OCI-LY3 (cell line): ENCODE data around the gene RNF144A.

Experiments used
- H2AFZ ChIP-seq: fragments of 200-600, 300-600 bp; shearing (Covaris generic); 2 replicates; pipeline ENCODE4 v1.6.0; 2014; ENCODE audit warnings: antibody characterized with exemption, low read depth, low read length
- H3K27ac ChIP-seq: fragments of 200-600, 300-600 bp; sonication (generic); 2 replicates; pipeline ENCODE4 v1.5.1; 2014; ENCODE audit warnings: mild to moderate bottlenecking, low read length, moderate library complexity, mixed read lengths
- H3K27me3 ChIP-seq: fragments of 200-600, 300-600 bp; sonication (generic); 2 replicates; pipeline ENCODE4 v1.6.1; 2014; ENCODE audit warnings: low read depth, low read length, mixed read lengths
- H3K36me3 ChIP-seq: fragments of 200-600, 300-600 bp; sonication (generic); replicated peaks from 2 replicates; pipeline ENCODE3; 2014; ENCODE audit warnings: low read depth, low read length, mixed read lengths
- H3K4me1 ChIP-seq: fragments of 300-600, 200-600 bp; sonication (generic); 2 replicates; pipeline ENCODE4 v1.6.1; 2014; ENCODE audit warnings: low read length, mixed read lengths
- H3K4me2 ChIP-seq: fragments of 200-600, 300-600 bp; sonication (generic); 2 replicates; pipeline ENCODE4 v1.6.1; 2014; ENCODE audit warnings: low read length, mixed read lengths
- H3K4me3 ChIP-seq: fragments of 300-600, 200-600 bp; sonication (generic); 2 replicates; pipeline ENCODE4 v1.5.1; 2014; ENCODE audit warnings: antibody characterized with exemption, mild to moderate bottlenecking, low read length, moderate library complexity
- H3K79me2 ChIP-seq: fragments of 300-600, 200-600 bp; shearing (Covaris generic); 2 replicates; pipeline ENCODE4 v1.6.1; 2014; ENCODE audit warnings: mild to moderate bottlenecking, low read length, mixed read lengths
- H3K9ac ChIP-seq: fragments of 300-600, 200-600 bp; shearing (Covaris generic); 2 replicates; pipeline ENCODE4 v1.6.0; 2014; ENCODE audit warnings: mild to moderate bottlenecking, low read length, moderate library complexity
- H3K9me3 ChIP-seq: fragments of 200-600, 300-600 bp; shearing (Covaris generic); 2 replicates; pipeline ENCODE4 v1.6.1; 2014; ENCODE audit warnings: low read length, mixed read lengths; ENCODE audit not compliant: insufficient read depth
- H4K20me1 ChIP-seq: fragments of 200-600, 300-600 bp; sonication (generic); 2 replicates; pipeline ENCODE4 v1.6.1; 2016; ENCODE audit warnings: low read length, mixed read lengths; ENCODE audit not compliant: insufficient read depth
- CTCF ChIP-seq: fragments of 200-600, 300-600 bp; sonication (generic); IDR thresholded peaks from 2 replicates; pipeline ENCODE4 v1.5.1; 2014; ENCODE audit warnings: antibody characterized with exemption, low read length, low read depth
- EZH2phosphoT487 ChIP-seq: fragments of 200-600 bp; shearing (Covaris generic); IDR thresholded peaks from 2 replicates; pipeline ENCODE4 v1.6.1; 2018; ENCODE audit warnings: antibody characterized with exemption, mixed run types, low read depth

The RNF144A gene

DNA sequence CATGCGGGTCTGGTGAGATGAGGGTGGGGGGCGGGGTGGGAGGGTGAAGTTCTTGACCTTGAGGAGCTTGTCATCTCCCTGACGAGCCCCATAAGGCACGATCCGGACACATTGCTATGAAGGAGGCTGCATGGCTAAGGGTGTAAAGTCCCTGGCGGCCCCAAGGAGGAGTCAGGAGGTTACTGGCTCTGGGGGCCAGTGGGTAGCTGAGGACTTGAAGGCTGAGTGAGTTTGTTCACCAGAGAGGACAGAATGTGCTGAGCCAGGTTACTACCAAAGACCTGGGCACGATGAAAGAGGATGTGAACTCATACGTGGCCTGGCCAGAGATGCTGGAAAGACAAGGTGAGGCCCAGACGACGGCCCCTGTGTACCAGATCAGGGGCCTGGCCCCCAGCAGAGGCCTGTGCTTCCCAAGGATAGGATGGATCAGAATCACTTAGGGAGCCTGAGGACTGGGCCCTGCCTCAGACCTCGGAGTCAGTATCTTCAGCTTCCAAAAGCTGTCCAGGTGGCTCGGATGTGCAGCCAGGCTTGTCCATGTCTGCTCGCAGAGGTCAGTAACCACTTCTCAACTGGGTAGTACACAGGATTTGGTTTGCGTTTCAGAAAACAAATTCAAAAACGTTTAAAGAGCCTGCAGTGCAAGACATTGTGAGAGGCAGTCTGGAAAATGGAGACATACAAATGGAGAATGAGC is 110.9 kb downstream of the RNF144A start:
- TF ChIP-seq CTCF (no peak), EZH2phosphoT487 (no peak)
- Histone ChIP-seq H2AFZ (no peak overlapping the region), H3K79me2 (no peaks in the 10 kb centered on the region), H3K4me1 (no peaks in the 10 kb centered on the region), H3K4me2 (no peak overlapping the region), H3K27ac (no peak overlapping the region), H3K36me3 (no peaks in the 10 kb centered on the region), H3K4me3 (no peak overlapping the region), H3K27me3 (no peaks in the 10 kb centered on the region), H3K9ac (no peak overlapping the region), H4K20me1 (no peaks in the 10 kb centered on the region), H3K9me3 (no peaks in the 10 kb centered on the region)

DNA sequence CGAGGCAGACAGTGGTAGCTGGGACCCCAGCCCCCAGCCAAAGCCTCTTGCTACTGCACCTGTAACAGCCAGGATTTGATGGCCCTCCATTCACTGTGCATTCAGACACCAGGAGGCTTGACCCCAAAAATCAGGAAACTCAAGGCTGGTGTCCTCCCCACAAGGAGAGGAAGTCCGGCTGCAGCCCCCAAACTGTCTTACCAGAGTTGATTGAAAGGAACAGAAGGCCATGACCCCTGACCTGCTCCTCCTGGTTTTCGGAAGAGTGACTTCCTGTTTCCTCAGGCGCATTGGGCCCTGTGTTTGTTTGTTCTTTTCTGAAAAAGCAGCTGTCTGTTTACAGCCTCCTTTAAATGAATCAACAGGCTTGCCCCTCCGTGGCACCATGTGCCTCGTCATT is 111.6 kb downstream of the RNF144A start:
- Histone ChIP-seq H3K27me3 (no peaks in the 10 kb centered on the region), H3K4me3 (no peak overlapping the region), H2AFZ (no peak overlapping the region), H3K4me1 (no peaks in the 10 kb centered on the region), H3K27ac (no peak overlapping the region), H3K36me3 (no peaks in the 10 kb centered on the region), H3K9me3 (no peaks in the 10 kb centered on the region), H3K4me2 (no peak overlapping the region), H3K79me2 (no peaks in the 10 kb centered on the region), H3K9ac (no peak overlapping the region), H4K20me1 (no peaks in the 10 kb centered on the region)
- no peak for TF ChIP-seq EZH2phosphoT487

DNA sequence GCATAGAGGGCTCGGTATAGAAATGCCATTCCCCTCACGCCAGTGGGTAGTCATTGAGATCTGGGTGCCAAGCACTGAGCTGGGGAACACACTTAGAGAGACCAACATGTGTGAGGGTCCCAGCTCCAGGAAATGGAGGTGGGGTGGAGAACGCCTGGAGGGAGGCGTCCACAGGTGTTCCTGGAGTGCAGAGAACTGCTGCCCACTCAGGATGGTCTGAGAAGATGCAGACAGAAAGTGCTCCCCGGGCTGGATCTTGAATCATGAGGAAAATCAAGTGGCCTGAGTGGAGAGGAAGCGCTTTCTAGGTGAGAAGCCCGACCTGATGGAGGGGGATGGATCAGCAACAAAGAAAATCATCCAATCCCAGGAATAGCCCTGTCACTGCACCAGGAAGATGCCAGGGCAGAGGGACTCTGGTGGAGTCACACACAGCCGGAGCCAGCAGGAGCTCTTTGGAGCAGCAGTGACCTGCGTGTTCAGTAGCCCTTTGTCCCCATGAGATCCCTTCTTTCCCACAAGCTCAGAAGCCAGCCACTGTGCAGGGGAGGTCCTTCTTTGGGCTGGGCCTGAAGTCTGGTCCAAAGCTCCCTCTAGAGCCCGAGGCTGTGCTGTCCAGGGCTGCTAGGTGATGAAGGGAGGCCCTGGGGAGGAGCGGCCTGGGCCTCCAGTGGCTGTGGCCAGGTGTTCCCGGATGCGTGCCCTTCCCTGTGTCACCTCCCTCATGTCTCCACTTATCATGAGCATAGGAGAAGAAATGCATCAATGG is 112.3 kb downstream of the RNF144A start:
- Histone ChIP-seq H3K9ac (no peak overlapping the region), H3K9me3 (no peaks in the 10 kb centered on the region), H2AFZ (no peak overlapping the region), H4K20me1 (no peaks in the 10 kb centered on the region), H3K27ac (no peak overlapping the region), H3K36me3 (no peaks in the 10 kb centered on the region), H3K4me2 (no peak overlapping the region), H3K4me3 (no peak overlapping the region), H3K27me3 (no peaks in the 10 kb centered on the region), H3K4me1 (no peaks in the 10 kb centered on the region), H3K79me2 (no peaks in the 10 kb centered on the region)
- TF ChIP-seq CTCF = no peak
- no peak for TF ChIP-seq EZH2phosphoT487

DNA sequence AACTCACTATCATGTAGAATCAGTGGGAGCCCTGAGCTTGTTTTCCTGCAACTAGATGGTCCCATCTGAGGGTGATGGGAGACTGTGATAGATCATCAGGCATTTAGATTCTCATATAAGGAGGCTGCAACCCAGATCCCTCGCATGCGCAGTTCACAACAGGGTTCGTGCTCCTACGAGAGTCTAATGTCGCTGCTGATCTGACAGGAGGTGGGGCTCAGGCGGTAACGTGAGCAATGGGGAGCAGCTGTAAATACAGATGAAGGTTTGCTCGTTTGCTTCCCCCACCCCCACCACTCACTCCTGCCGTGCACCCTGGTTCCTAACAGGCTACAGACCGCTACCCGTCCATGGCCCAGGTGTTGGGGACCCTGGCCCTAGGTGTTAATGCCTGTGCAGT is 113.6 kb downstream of the RNF144A start:
- Histone ChIP-seq H3K27ac (no peak overlapping the region), H3K9me3 (no peaks in the 10 kb centered on the region), H3K4me1 (no peaks in the 10 kb centered on the region), H3K4me3 (no peak overlapping the region), H3K4me2 (no peak overlapping the region), H3K9ac (no peak overlapping the region), H2AFZ (no peak overlapping the region), H3K36me3 (no peaks in the 10 kb centered on the region), H3K79me2 (no peaks in the 10 kb centered on the region), H4K20me1 (no peaks in the 10 kb centered on the region), H3K27me3 (peaks cover 12% of the 10 kb centered on the region; the same call in 1 of the 2 replicates)
- no peak for TF ChIP-seq EZH2phosphoT487
- TF ChIP-seq CTCF = no peak
